Stimulated activated naive CD8-positive, alpha-beta T cell treated with anti-CD3 and anti-CD28 coated beads, Interleukin-15, Interleukin-2, amounts not matched to agents 100 U/mL and 50 U/mL, for 24 hours (primary cell): ENCODE data around the gene TTF2.

Experiments used
- ATAC-seq: fragments of 150-1000 bp; cut with Tn5 transposase; one replicate; pipeline ENCODE4 v1.10.0; 2021
- DNase-seq: peaks from one replicate; pipeline ENCODE4 v3.0.0; 2021

The TTF2 gene

GRCh38 chr1:117046781-117047180 is 13.3 kb upstream of the TTF2 start:
- DNase-seq (no peak), ATAC-seq (no peak)

- ATAC-seq (no peak), DNase-seq (no peak)
These were observed 12.9 kb upstream of the TTF2 start for GRCh38 chr1:117047271-117047670.

GRCh38 chr1:117049857-117050256 is 10.3 kb upstream of the TTF2 start:
- DNase-seq (no peak), ATAC-seq (no peak)

DNA sequence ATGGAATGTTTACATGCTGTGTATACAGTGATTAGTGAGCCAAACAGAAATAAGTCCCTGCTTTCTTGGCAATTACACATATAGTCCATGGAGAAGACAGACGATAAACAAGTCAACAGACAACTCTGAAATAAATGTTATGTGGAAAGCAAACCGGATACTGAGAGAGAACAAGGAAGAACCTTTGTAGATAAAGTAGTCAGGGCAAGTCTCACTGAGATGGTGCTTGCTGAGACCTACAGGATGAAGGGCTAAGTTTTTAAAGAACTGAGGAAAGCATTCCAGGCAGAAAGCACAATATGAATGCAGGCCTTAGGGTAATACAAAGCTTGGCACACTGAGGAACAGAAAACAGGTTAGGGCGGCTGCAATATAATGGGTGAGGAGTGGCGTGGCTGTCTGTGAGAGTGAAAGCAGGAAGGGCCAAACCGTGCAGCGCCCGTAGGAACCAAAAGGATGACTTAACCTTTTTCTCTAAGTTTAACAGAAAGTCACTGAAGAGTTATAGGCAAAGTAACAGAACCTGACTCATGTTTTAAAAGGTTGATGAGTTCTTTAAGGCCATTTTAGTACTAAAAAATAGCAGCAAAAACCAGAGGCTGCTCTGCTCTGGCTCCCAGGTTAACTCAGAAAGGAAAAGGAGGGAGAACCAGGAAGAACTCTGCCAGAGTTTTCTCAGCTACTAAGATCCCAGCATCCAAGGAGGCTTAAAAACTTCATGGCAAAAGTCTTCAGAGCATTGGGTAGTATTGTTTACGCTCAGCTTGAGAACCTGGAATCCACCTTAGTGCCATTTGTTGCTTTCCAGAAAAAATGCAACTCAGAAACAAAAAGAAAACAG is 8.7 kb upstream of the TTF2 start:
- ATAC-seq (peak; percentile 66), DNase-seq (peak; percentile 55)

DNA sequence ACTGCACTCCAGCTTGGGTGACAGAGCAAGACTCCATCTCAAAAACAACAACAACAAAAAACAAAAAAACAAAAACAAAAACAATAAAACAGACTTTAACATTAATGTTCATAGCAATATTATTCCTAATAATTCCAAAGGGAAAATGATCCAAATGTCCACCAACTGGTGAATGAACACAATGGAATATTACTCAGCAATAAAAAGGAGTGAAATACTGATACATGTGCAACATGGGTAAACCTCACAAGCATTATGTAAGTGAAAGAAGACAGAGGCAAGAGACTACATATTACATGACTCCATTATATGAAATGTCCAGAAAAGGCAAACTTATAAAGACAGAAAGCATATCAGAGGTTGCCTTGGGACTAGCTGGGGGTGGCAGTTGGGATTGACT is 6.1 kb upstream of the TTF2 start:
- no peak for DNase-seq
- no peak for ATAC-seq

DNA sequence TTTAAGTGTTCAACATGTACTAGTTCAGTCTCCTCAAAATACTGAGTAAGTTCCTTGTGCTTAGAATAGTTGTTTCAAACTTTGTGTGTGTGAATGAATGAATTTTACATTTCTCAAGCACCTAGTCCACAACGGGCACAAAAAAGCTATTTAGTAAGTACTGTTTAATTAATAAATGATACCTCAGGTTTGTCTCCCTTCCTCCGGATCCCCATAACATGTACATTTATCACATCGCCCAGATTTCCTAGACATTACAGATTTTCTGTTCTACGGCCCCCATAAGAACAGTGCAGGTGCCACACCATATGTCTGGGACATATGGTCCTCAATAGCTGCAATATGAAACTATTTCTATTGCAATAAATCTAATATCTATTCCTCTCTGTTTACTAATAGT is 1.3 kb upstream of the TTF2 start:
- DNase-seq (no peak), ATAC-seq (no peak)

GRCh38 chr1:117059334-117059677 is 820 bp upstream of the TTF2 start:
- DNase-seq, result peak; percentile 82
- ATAC-seq, result peak; percentile 16

DNA sequence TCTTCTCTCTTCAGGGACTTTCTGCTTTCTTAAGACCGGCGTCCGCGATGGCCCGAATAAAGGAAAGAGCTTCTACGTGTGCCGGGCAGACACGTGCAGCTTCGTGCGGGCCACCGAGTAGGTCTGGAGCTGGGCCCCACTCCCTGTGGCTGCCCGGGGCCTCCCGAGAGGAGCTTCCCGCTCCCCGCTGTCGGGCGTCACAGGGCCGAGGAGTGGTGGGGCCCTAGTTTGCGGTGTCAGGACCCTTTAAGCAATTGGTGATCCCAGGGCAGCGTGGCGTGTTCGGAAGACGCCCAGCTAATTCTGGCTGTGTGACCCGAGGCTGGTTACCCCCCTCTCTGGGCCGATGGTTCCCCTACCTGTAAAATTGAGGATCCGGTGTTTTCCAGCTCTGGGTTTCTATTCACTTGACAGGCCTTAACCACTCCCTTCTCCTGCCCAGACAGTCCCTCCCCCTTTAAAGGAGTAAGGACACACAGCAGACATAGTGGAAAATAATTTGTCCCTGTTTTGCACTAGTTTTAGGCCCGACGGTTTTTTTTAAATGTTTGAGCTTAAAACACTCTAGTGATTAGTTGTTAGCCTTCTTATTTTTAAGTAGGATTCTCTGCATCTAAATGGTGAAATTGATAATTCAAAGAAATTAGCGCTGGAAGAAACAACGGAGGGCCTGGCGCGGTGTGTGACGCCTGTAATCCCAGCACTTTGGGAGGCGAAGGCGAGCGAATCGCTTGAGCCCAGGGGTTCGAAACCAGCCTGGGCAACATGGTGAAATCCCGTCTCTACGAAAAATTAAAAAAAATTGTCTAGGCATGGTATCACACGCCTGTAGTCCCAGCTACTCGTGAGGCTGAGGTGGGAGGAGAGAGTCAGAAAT is 553 bp downstream of the TTF2 start:
- ATAC-seq, result peak; percentile 14

DNA sequence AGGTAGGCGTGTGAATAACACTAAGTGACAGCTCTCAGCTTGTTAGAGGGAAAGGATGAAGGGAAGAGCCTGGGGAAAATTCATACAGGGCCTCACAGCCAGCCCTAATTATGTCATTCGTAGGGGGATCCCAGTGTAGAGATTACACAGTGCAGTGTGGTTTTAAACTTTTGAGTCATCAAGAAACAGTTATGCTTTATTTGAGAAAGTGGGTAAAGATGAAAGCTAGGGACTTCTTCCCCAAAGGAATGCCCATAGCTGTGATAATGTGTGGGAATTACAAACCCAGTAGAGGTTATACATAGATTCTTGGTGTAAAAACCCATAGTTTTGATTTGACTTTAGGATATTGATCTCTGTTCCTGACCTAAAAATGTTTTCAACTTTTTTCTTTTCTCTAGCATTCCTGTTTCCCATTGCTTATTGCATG is 1.9 kb downstream of the TTF2 start:
- peak; percentile 33 for ATAC-seq
- DNase-seq, result peak; percentile 27

More for the DNA sequence above, 553 bp downstream of the TTF2 start:
- DNase-seq, result no peak

DNA sequence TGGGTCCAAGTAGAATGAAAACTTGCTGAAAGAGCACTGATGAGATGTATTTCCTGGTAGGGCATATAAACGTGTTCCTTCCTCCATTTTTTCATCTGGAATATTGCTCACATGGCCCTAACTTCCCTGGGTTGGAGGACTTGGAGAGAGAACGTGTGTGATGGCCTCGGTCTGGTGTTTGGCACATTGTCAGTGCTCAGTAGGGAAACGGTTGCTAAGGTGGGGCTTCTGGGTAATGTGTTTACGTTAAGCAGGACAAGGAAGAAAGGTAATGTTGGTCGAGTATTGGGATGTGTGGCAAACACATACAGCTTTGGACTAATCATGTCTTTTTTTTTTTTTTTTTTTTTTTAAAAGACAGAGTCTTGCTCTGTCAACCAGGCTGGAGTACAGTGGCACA is 6.2 kb downstream of the TTF2 start:
- DNase-seq (no peak), ATAC-seq (no peak)

GRCh38 chr1:117067533-117068370 is 7.6 kb downstream of the TTF2 start:
- ATAC-seq, result peak; percentile 68
- peak; percentile 27 for DNase-seq

GRCh38 chr1:117068580-117068979 is 8.5 kb downstream of the TTF2 start:
- DNase-seq (no peak), ATAC-seq (no peak)

- no peak for ATAC-seq
These were observed 9.2 kb downstream of the TTF2 start for GRCh38 chr1:117069220-117069844.

DNA sequence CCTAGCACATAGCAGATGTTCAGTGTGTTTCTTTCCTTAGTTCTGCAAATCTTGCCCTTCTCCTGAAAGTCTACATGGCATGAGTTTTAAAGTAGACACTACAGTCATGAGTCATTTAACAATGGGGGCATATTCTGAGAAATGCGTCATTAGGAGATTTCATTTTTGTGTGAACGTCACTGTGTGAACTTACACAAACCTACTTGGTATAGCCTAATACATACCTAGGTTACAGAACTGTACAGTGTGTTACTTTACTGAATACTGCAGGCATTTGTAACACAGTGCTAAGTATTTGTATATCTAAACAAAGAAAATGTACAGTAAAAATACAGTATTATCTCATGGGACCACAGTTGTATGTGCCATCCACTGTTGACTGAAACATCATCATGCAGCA is 10.0 kb downstream of the TTF2 start:
- DNase-seq (no peak), ATAC-seq (peak; percentile 65)

More at GRCh38 chr1:117069220-117069844, 9.2 kb downstream of the TTF2 start:
- DNase-seq, result no peak

- DNase-seq, result peak; percentile 11
These were observed 16.5 kb downstream of the TTF2 start for GRCh38 chr1:117076648-117077047.

DNA sequence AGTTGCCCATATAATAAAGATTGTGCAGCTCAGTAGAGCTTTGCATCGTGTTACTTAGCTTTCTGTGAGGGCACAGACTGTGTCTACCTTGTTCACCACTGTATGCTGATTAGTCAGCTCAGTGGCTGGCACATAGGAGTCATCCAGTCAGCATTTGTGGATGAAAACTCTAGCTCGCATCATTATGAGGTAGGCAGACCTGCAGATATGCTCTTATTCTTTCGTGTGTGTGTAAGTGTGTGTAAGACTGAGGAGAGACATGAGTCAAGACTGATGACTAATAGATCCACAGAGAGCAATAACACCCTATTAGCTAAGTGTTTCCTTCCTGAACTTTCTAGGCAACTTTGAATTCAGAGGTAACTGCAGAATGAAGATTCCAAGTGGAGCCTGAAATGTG is 17.1 kb downstream of the TTF2 start:
- DNase-seq (peak; percentile 44), ATAC-seq (peak; percentile 100)

More at GRCh38 chr1:117076648-117077047, 16.5 kb downstream of the TTF2 start:
- ATAC-seq, result peak; percentile 16

GRCh38 chr1:117079737-117080136 is 19.6 kb downstream of the TTF2 start:
- ATAC-seq (no peak), DNase-seq (no peak)

DNA sequence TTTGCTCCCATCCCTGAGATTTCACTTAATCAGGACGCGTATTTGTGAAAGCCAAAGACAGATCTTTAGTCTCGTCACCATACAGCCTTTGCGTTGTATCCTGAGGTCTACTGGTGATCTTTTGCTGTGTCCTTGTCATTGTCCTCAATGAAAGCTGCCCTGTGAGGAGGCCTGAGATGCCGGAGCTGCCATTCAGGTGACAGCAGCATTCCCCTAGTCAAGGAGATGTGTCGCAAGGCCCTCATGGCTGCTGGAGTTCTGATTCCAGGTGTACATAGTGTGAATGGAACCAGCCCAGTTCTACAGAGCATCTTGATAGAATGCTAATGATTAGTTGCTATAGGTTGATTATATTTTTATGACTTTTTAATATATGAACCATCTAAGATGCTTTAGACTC is 24.1 kb downstream of the TTF2 start:
- no peak for ATAC-seq
- DNase-seq, result no peak

- ATAC-seq (no peak), DNase-seq (no peak)
These were observed 27.6 kb downstream of the TTF2 start for GRCh38 chr1:117087686-117088085.

DNA sequence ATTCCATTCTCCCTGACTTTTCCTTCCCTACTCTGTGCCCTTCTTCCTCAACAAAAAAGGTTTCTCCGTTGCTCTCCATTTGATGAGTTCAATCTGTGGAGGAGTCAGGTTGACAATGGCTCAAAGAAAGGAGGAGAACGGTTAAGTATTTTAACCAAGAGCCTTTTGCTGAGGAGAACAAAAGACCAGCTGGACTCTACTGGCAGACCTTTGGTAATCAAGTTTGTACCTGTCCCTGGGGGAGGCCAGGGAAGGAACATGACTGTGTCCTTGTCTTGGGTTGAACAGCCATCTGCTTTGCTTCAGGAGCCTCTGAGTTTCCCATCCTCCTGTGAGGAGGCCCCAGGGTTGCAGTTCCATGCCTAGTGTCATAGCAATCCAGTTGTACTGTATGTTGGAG is 29.9 kb downstream of the TTF2 start:
- no peak for ATAC-seq
- no peak for DNase-seq

GRCh38 chr1:117092594-117092993 is 32.5 kb downstream of the TTF2 start:
- ATAC-seq, result no peak
- DNase-seq, result no peak

GRCh38 chr1:117093091-117093534 is 33.0 kb downstream of the TTF2 start:
- DNase-seq, result no peak
- peak; percentile 50 for ATAC-seq
